NCI-H446 (cell line): ENCODE measurements around the gene SNAPC5.
A peak's percentile ranks its signal among the peaks of the same experiment; 100 is the strongest.
"Not testable (repeated sequence)": the region's sequence is repeated elsewhere in the genome, so short reads cannot be mapped to it uniquely, and the experiment has no call there.

Experiments used
- DNase-seq, 2 experiments: peaks; one replicate each; lab custom pipeline; 2025; lab: John Stamatoyannopoulos, UW

The SNAPC5 gene

GRCh38 chr15:66491846-66492245 lies 5.7 kb downstream of the SNAPC5 start:
- no peak for DNase-seq

GRCh38 chr15:66489179-66489791 lies 8.3 kb downstream of the SNAPC5 start:
- no peak for DNase-seq

GRCh38 chr15:66488525-66488924 lies 9.0 kb downstream of the SNAPC5 start:
- no peak for DNase-seq

DNA sequence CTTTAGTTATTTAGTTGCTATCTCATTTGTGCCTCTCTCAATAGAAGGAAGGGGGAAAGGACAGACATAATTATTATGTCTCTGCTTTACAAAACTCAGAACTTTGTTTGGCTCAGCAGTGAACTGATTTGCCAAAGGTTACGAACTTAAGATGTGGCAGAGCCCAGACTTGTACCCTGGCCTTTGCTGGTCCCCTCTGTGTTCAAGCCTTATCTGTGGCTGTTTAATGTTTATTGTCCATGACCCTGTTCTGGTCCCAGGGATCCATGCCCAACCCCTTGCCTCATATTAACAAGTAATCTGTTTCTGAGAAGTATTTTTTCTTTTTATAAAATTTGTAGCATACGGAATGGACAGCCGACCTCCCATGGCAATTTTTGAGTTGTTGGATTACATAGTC lies 10.7 kb downstream of the SNAPC5 start:
- DNase-seq: no peak

DNA sequence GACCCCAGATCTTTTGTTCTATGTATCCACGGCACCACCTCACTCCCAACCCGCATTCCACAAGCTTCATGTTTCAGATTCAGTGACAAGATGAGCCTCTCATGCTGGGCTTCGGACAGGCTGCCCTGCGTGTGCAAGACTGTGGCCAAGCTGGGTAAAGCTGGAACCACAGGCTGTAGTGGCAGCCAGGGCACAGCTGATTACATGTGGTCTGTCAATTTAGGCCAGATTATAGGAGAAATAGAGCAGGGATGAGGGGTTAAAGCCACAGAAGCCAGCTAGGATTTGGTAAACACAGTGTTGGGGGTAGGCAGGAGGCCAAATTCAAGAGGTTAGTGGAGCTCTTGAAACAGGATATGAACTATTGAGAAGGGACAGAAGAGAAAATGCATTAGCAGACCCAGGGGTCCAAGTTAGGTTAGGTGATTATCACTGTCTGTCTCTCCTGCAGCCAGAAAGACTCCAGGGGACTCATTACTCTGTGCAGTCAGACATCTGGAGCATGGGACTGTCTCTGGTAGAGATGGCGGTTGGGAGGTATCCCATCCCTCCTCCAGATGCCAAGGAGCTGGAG lies 12.9 kb downstream of the SNAPC5 start:
- DNase-seq: no peak

- peak; percentile 48 to 60 for DNase-seq
Measured at GRCh38 chr15:66483131-66483566, 14.4 kb downstream of the SNAPC5 start.

DNA sequence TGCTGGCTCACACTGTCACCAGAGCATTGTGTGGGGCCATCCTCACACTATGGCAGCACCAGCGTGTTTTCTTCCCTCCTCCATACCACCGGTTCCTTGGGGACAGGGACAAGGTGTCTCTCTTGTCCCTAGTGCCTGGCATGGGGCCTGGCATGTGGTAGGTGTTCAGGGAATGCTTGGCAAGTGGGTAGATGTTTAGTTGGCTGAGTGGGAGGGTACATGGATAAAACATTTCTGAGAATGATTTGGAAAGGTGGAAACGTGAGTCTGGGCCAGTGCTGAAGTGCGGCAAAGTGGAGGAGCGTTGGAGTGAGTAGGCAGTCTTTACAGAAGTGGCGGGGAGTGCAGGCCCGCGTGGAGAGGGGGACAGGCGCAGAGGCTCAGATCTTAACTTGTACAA lies 15.0 kb downstream of the SNAPC5 start:
- no peak for DNase-seq

- no peak for DNase-seq
Measured at GRCh38 chr15:66481107-66481856, 16.3 kb downstream of the SNAPC5 start.

DNA sequence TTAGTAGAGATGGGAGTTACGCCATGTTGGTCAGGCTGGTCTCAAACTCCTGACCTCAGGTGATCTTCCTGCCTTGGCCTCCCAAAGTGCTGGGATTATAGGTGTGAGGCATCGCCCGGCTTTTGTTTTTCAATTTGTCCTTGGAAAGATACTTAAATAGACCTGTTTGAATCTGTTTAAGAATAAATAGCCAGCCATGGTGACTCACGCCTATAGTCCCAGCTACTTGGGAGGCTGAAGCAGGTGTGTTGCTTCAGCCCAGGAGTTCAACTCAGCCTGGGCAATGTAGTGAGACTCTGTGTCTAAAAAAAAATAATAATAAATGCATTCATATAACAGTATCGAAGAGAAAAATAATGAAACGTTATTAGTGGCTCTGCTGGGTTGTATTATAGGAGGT lies 17.3 kb downstream of the SNAPC5 start:
- DNase-seq: no peak

DNA sequence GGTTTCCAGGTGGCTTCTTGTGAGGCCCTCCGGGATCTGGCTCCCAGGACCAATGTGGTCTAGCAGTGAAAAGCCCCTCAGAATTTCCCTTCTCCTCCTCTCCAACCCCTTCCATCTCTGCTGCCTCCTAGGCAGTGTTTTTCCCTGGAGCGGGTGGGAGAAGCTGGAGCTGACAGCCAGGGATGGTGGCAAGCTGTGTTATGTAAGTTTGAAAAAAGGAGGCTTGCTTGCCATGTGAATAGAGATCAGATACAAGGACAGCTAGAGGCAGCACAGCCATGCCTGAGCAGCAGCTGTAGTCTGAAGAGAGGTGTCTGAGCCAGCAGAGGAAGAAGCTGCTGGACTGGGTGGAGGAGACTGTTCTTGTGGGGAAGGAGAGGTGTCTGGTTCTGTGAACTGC lies 20.6 kb downstream of the SNAPC5 start:
- DNase-seq: no peak

DNA sequence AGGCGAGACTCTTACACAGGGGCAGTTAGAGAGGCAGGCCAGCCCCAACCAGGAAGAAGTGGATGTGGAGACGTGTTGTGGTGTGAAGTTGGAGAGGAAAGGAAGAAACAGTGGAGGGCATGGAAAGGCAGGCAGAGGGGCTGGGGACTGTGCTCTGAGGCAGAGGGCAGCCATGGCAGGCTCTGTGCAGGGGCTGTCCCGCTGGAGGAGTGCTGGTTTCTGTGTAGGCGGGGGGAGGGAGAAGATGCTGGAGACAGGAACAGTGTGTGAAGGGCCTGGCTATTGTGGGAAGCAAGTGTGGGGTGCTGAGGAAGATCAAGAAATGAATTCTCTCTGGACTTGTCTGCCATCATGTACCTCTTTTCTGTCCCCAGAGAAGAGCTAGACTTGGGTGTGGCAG lies 21.0 kb downstream of the SNAPC5 start:
- no peak for DNase-seq

- DNase-seq: no peak
Measured at GRCh38 chr15:66474963-66475362, 22.6 kb downstream of the SNAPC5 start.

DNA sequence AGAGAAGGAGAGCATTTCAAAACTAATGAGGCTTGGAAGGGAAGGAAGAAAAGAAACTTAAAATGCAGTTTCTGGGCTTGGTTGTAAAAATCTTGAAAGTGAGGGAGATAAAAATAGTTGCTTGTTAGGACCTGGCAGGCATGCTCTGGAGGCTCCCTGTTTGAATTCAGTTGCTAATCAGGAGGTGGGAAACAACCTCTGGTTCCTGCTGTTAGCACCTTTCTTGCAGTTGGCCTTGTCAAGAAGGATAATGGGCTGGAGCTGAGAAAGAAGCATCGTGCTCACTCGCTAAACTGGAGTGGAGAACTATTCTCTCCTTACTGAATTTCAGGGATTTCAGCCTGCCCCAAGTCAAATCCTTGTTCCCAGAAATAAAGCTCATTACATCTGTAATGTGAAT lies 23.4 kb downstream of the SNAPC5 start:
- DNase-seq: no peak

DNA sequence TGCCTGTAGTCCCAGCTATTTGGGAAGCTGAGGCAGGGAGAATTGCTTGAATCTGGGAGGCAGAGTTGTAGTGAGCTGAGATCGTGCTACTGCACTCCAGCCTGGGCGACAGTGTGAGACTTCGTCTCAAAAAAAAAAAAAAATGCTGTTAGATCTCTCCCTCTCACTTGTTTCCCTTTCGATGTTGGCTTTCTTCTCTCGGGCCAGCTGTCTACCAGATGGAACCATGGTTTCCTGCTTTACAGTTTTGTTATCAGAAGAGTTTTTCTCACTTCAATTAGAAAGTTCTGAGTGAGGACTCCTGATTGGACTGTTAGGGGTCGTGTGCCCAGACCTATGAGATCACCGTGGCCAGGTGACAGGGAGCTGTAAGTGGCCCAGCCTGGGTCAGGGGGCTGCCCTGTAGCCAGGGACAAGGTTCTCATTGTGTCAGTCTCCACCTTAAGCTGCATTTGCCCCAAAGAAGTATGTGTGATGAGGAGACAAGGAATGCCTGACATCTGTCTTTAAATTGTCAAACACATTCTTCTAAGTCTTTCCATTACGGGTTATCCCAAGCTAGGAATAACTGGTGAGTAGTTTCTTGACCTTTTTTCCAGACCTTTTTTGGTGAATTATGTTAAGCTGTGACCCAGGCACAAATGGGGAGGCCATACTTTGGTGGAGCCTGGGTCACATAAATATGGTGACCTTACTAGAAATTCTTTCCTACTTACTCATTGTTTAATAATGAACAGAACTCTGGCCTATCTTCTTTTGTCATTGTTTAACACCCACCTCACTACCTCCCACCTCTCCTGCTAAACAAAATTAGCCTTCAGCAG lies 25.2 kb downstream of the SNAPC5 start:
- DNase-seq: no peak

GRCh38 chr15:66470825-66471224 lies 26.7 kb downstream of the SNAPC5 start:
- DNase-seq: not testable (repeated sequence)

GRCh38 chr15:66467162-66468040 lies 30.2 kb downstream of the SNAPC5 start:
- DNase-seq: not testable (repeated sequence)

GRCh38 chr15:66465294-66465693 lies 32.3 kb downstream of the SNAPC5 start:
- DNase-seq: not testable (repeated sequence)

- no peak for DNase-seq
Measured at GRCh38 chr15:66462627-66463026, 34.9 kb downstream of the SNAPC5 start.

DNA sequence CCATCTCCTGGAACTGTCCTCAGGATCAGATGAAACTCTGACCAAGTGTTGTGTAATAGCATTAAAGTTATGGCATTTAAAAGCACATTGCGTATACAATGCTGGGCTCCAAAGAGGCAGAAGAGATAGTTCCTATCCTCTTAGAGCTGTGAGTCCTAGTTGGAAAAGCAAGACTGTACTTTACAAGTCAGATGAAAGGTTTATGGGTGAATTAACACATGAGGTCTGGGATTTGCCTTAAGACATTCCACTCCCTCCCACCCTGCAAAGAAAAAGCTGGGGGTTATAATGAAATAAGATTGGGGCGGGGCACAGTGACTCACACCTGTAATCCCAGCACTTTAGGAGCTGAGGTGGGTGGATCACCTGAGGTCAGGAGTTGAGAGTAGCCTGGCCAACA lies 35.6 kb downstream of the SNAPC5 start:
- no peak for DNase-seq

GRCh38 chr15:66461294-66461693 lies 36.3 kb downstream of the SNAPC5 start:
- DNase-seq: not testable (repeated sequence)

- DNase-seq: no peak
Measured at GRCh38 chr15:66459818-66460615, 37.5 kb downstream of the SNAPC5 start.
